HG02981 (cell line): ENCODE results near the gene DLEC1.

ENCODE experiments used
- ATAC-seq: cut with Tn5 transposase; IDR thresholded peaks from one replicate; pipeline ENCODE4 v1.9.1; 2021; ENCODE audit warnings: mild to moderate bottlenecking, moderate library complexity; ENCODE audit not compliant: unreplicated experiment

Gene DLEC1

GRCh38 chr3:38039101-38039898, at the start of gene DLEC1:
DLEC1 (plus strand) TSS chr3:38039208; CDS start chr3:38039226, 18 bp downstream.
- ATAC-seq, result peak; percentile 91

GRCh38 chr3:37989821-37990480, 49.1 kb upstream of the DLEC1 start:
- ATAC-seq, result no peak

DNA sequence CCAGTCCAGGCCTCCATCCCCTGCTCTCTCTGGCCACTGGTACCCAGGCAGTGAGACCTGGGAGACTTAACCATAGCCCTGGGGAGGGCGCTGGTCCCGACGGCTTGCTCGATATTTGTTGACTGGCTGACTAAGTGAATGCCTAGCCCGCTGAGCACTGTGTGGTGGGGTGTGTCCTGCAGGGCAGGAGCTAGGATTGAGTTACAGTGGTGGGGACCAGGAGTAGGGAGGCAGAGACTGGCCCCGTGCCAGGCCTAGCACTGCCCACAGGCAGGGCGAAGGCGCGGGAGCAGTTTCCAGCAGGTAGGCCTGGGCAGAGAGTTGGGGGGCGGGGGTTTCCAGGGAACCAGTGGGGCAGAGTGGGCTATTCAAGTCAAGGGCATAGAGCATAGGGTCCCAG, 48.5 kb upstream of the DLEC1 start, which contains the start of gene VILL:
TSS of gene VILL (plus strand) at position 260 of the 400 bp plus-strand sequence. CDS start 2,887 bp downstream, outside the sequence.
- no peak for ATAC-seq

DNA sequence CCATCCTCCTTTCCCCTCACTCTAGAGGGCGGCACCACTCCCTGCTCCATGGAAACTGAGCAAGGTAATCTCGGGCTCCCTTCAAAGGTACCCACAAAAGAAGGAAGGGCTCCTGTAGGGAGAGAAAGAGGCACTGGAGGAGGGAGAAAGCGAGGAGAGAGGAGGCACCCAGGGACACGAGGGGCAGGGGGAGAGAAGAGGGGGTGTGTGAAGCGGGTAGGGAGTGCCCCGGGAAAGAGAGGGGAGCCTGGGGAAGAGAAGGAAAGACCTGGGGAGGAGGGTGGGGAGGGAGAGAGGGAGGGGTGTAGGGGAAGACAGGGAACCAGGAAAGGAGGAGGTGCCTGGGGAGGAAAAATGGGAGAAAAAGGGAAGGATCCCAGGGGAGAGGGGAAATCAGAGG, 47.9 kb upstream of the DLEC1 start:
- no peak for ATAC-seq

GRCh38 chr3:37991823-37992222, 47.2 kb upstream of the DLEC1 start:
- ATAC-seq, result no peak

DNA sequence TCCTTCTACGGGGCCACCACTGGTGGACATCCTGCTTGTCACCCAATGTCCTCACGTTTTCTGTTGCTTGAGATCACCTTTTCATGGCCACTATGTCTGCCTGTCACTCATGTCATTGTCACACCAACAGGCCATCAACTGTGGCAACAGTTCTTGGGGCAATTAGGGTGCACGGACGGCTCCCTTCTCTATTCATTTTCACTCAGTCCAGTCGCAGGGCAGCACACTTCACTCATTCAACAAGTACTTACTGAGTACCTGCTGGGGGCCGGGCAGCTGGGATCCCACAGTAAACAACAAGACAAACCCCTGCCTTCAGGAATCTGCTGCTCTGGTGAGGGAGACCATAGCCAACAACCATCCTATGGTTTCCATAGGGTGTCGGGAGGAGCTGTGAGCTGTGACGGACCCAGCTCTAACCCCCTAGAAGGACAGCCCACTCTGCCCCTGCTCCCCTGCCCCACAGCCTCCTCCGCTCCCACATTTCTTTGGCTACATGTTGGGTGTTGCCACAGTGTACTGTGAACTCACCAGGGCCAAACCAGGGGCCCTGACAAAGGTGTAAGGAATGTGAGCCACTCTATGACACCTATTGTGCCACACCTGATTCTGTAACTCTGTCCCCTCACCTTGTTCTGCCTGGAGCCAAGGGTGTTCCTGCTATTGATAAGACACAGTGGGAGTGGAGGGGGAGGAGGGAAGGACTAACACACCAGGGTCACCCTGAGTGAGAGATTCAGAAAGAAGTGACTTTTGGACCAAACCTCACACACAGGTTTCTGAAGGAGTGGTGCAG, 46.5 kb upstream of the DLEC1 start:
- no peak for ATAC-seq

DNA sequence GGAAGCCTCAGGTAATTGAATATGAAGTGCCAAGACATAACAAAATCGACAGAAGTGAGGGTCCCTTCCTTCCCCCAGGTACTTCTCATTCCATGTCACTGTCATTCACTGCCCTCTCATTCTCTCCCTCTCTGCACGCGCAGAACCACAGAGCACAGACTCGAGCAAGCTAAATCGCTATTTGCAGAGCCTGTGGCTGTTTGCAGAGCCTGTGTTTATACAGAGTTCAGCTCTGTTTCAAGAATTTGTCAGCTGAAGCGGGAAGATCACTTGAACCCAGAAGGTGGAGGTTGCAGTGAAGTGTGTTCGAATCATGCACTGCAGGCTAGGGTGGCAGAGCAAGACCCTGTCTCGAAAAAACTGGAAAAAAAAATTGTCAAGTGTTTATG, 45.9 kb upstream of the DLEC1 start:
- ATAC-seq, result no peak

GRCh38 chr3:37993460-37993819, 45.6 kb upstream of the DLEC1 start:
- ATAC-seq, result no peak

- peak; percentile 49 for ATAC-seq
Observed at GRCh38 chr3:37993820-37994638, 45.0 kb upstream of the DLEC1 start.

- no peak for ATAC-seq
Observed at GRCh38 chr3:37994639-37994972, 44.4 kb upstream of the DLEC1 start.

DNA sequence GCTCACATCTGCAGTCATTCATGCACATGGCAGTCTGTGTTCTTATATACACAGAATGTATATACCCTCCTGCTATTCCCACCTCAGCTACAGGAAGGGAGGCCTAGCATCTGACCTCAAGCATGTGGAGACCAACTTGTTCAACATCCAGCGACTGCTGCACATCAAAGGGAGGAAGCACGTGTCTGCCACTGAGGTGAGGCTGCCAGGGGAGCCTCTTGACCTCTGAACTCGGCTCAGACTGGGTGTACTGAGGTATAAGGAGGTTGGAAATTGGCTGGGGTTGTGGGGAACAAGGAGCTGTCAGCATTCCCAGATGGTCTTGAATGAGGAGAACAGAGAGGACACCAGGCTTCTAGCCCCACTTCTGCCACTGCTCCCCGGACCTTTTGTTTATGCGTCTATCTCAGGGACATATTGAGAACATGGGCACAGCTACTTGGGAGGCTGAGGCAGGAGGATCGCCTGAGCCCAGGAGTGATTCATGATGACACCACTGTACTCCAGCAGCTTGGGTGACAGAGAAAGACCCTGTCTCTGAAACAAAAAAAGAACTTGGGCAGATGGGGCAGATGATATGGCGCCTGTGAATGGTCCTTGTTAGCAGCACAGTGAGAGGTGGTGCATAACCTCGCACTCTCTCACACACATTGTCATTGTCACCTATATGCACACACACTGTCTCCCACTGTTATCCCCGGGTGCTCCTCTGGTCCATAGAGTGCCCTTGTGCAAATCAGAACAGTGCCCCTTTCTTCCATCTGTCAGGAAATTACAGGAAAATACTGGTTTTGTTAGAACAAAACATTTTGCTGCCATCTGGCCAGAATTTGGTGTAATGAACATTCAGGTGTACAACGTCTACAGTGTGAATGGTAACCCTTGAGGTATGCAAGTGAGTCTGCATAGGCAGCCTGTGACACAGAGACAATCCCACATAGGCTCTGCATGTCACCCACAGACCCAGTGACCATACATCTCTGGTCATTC, 43.1 kb upstream of the DLEC1 start:
- ATAC-seq, result no peak

DNA sequence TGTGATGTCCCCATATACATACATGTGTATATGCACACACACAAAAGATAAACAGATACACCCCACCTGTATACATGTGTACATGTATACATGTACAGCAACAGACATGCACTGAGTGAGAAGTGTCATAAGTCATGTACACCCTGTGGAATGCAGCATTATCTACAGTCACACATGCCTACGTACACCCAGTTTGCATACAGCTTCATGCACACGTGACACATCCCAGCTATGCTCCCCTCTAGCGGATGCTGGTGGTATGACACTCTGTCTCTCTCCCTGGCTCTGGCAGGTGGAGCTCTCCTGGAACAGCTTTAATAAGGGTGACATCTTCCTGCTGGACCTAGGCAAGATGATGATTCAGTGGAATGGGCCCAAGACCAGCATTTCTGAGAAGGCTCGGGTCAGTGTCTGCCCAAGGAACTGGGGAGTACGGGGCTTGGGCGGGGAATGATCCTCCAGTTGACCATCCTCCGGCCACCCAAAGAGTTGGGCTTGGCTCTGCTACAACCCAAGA, 42.2 kb upstream of the DLEC1 start:
- ATAC-seq, result peak; percentile 65

DNA sequence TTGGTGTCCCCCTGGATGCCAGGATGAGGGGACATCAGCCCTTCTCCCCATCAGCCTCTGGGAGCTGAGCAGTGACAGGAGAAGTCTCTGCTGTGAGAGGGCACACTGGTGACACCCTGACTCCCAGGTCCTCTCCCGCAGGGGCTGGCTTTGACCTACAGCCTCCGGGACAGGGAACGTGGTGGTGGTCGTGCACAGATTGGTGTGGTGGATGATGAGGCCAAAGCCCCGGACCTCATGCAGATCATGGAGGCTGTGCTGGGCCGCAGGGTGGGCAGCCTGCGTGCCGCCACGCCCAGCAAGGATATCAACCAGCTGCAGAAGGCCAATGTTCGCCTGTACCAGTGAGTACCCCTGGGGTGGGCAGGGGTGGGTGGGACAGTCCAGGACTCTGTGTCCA, 41.7 kb upstream of the DLEC1 start:
- ATAC-seq, result no peak

GRCh38 chr3:37997791-37998370, 41.1 kb upstream of the DLEC1 start:
- no peak for ATAC-seq

- no peak for ATAC-seq
Observed at GRCh38 chr3:37999836-38000235, 39.2 kb upstream of the DLEC1 start.

DNA sequence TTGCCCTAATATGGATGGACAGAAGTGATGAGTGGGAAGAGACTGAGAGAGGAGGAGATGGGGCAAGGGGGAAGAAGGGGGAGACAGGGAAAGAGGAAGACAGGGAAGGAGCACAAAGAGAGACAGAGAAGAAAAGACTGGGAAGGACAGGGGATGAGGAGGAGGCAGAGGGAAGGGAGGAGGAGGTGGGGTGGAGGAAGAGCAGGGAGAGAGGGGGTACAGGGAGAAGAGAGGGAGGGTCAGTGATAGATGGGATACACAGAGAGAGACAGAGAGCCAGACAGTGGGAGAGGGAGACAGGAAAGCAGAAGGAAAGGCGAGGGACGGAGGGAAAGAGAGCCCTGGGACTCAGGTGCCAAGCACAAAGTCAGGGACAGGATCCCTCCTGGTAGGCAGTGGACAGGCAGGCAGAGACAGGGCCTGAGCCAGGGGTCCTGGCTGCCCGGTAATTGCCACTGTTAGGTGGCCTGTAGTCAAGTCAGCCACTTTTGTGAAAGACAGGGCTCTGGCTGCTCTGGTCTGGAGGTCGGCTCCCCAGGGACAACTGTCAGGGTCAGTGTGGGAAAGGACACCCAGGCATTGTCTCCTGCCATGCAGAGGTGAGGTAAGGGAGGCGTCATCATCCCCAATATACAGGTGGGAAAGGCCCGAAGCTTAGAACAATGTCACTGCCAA, 38.6 kb upstream of the DLEC1 start:
- no peak for ATAC-seq

DNA sequence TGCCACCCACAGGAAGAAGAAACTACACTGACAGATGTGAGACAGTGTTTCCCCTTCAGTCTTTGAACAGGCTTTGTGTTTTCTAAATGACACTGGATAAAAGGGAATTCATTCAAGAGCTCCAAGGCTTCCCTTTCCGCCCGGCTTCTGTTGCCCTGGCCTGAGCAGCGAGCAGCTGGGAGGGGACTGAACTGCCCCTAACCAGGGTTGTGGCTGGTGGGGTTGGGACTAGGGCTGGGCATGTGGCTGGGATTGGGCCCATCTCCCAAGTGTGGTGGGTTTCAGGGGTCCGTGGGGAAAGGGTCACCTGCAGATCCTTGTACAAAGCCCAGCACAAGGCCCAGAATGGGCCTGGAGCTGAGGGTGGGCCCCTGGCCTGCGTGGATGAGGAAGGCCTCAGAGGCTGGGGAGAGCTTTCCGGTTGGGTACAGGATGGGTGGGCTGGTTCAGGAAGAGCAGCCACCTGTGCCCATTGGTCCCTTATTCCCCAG, 38.0 kb upstream of the DLEC1 start:
- ATAC-seq, result no peak

- no peak for ATAC-seq
Observed at GRCh38 chr3:38001456-38002081, 37.4 kb upstream of the DLEC1 start.
